PFSK-1 (cell line): ENCODE data around the gene BMPR2.

Experiments
- POLR2AphosphoS5 ChIP-seq: IDR thresholded peaks from 2 replicates; pipeline ENCODE4 v1.6.1; 2012; ENCODE audit warnings: low read depth, mild to moderate bottlenecking, control low read depth, low read length, moderate library complexity
- SIN3A ChIP-seq: IDR thresholded peaks from 2 replicates; pipeline ENCODE4 v1.6.1; 2012; ENCODE audit warnings: mild to moderate bottlenecking, low read length, moderate library complexity, borderline replicate concordance; ENCODE audit not compliant: insufficient read depth
- TAF1 ChIP-seq: IDR thresholded peaks from 2 replicates; pipeline ENCODE4 v1.6.1; 2012; ENCODE audit warnings: low read length, control low read depth, borderline replicate concordance; ENCODE audit not compliant: insufficient read depth
- TF ChIP-seq, protein P1 (sequence below), 2 experiments: IDR thresholded peaks; 2 replicates each; pipeline versions ENCODE4 v1.6.1 to v1.8.0; 2011 to 2012; ENCODE audit warnings: low read depth in 2 of 2, low read length in 2 of 2, control low read depth in 1 of 2, inconsistent platforms in 1 of 2, mild to moderate bottlenecking in 1 of 2, moderate library complexity in 1 of 2; ENCODE audit not compliant: insufficient read depth in 1 of 2

DNA sequence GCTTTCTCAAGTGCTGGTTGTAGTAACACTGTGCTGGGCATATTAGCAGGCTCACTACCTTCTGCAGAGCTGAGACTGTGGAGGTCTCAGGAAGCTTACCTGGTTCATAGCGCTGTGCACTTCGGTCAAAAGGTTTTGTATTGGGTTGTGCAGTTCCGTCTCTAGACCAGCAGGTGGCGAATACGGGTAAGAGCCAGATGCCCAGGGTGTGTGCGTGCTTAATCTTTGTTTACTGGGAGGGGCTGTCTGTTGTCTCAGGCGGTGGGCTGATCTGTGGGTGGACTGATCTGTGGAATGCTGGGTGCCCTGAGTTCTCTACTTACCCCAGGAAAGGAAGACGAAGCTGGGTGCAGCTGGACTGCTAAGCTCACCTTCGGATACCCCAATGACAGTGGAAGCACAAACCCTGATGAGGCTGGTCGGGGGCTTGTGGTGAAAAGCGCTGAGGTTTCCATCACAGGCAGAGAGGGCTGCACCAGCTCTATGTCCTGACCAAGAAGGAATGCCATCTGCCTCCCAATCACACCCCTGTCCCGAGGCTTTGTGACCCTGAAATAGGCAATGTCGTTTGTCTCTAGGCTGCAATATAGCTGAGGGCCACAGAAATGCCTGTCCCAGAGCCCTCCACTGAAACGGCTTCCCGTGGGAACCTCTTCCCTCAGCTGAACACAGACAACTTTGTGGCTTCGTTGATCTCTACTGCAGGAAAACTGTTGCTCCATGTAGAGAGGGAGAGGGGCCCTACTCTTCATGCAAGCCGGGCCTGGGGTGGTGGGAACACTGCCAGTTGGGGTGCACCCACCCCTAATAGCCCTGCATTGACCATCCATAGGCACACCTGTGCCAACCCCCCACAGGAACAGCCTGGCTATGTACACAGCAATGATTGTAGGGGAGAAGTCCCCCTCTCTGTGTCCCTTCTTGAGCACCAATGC lies 212.8 kb downstream of the BMPR2 start:
- no peak for TF ChIP-seq POLR2AphosphoS5
- TF ChIP-seq TAF1, result no peak
- TF ChIP-seq SIN3A, result no peak
- TF ChIP-seq, protein P1, sequence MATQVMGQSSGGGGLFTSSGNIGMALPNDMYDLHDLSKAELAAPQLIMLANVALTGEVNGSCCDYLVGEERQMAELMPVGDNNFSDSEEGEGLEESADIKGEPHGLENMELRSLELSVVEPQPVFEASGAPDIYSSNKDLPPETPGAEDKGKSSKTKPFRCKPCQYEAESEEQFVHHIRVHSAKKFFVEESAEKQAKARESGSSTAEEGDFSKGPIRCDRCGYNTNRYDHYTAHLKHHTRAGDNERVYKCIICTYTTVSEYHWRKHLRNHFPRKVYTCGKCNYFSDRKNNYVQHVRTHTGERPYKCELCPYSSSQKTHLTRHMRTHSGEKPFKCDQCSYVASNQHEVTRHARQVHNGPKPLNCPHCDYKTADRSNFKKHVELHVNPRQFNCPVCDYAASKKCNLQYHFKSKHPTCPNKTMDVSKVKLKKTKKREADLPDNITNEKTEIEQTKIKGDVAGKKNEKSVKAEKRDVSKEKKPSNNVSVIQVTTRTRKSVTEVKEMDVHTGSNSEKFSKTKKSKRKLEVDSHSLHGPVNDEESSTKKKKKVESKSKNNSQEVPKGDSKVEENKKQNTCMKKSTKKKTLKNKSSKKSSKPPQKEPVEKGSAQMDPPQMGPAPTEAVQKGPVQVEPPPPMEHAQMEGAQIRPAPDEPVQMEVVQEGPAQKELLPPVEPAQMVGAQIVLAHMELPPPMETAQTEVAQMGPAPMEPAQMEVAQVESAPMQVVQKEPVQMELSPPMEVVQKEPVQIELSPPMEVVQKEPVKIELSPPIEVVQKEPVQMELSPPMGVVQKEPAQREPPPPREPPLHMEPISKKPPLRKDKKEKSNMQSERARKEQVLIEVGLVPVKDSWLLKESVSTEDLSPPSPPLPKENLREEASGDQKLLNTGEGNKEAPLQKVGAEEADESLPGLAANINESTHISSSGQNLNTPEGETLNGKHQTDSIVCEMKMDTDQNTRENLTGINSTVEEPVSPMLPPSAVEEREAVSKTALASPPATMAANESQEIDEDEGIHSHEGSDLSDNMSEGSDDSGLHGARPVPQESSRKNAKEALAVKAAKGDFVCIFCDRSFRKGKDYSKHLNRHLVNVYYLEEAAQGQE (IDR thresholded peaks at IDR 0.05; ENCODE audit: insufficient read depth in 1 of 2, low read depth in 2 of 2, low read length in 2 of 2), result no peak
